HepG2 (cell line): Measurements from ENCODE around the gene MYLK. TPM values are rescaled to one million over a fixed set of nuclear protein-coding genes. Genes with fewer than 3 reads are reported as not detected.

Source experiments
- BRCA1 ChIP-seq: sonication (generic); formaldehyde crosslinking; IDR thresholded peaks from 2 replicates; pipeline ENCODE4 v1.4.0; 2020; ENCODE audit warnings: missing genetic modification reagents
- CENPX ChIP-seq: sonication (generic); formaldehyde crosslinking; IDR thresholded peaks from 2 replicates; pipeline ENCODE4 v1.9.0; 2021; ENCODE audit warnings: mild to moderate bottlenecking, missing genetic modification reagents, moderate library complexity
- CREB1 ChIP-seq, 2 experiments: fragments of 450-650 bp in 1 of 2; IDR thresholded peaks; 2 replicates each; pipeline ENCODE4 v1.6.1; 2016 to 2017; ENCODE audit warnings: control low read depth in 1 of 2, mild to moderate bottlenecking in 1 of 2, missing compliant biosample characterization in 1 of 2, missing genetic modification characterization in 1 of 2
- ESRRA ChIP-seq: sonication (generic); formaldehyde crosslinking; IDR thresholded peaks from 2 replicates; pipeline ENCODE4 v1.5.1; 2020; ENCODE audit warnings: mild to moderate bottlenecking, low read depth, missing genetic modification reagents
- JUN ChIP-seq: sonication (generic); formaldehyde crosslinking; IDR thresholded peaks from 2 replicates; pipeline ENCODE4 v1.4.0; 2020; ENCODE audit warnings: mild to moderate bottlenecking, missing genetic modification reagents
- MBNL3 ChIP-seq: fragments of 250-450 bp; sonication (Bioruptor Pico); conservative IDR thresholded peaks from 2 replicates; pipeline ENCODE4 v1.8.0; 2022; ENCODE audit warnings: mild to moderate bottlenecking, inconsistent platforms
- PAX8 ChIP-seq: sonication (generic); formaldehyde crosslinking; IDR thresholded peaks from 2 replicates; pipeline ENCODE4 v1.8.0; 2022; ENCODE audit warnings: mild to moderate bottlenecking, missing genetic modification reagents, borderline replicate concordance
- SOX5 ChIP-seq: IDR thresholded peaks from 2 replicates; pipeline ENCODE4 v1.6.1; 2016; ENCODE audit warnings: borderline replicate concordance
- SOX6 ChIP-seq, 2 experiments: fragments of 450-650 bp in 1 of 2; sonication (generic) in 1 of 2; formaldehyde crosslinking in 1 of 2; IDR thresholded peaks; 2 replicates each; pipeline versions ENCODE4 v1.4.0 to v1.6.1; 2017 to 2020; ENCODE audit warnings: antibody characterized with exemption in 1 of 2, mild to moderate bottlenecking in 1 of 2, missing genetic modification reagents in 1 of 2
- ZNF530 ChIP-seq: sonication (generic); formaldehyde crosslinking; IDR thresholded peaks from 2 replicates; pipeline ENCODE4 v1.5.0; 2020; ENCODE audit warnings: low read depth, mild to moderate bottlenecking, missing genetic modification reagents
- ZNF720 ChIP-seq: sonication (generic); formaldehyde crosslinking; IDR thresholded peaks from 2 replicates; pipeline ENCODE4 v1.4.0; 2020; ENCODE audit warnings: missing genetic modification reagents
- polyA plus RNA-seq, 8 experiments: library from polyadenylated mRNA; depleted of rRNA in 3 of 8; stranded (reverse) in 7 of 8; unstranded in 1 of 8; fragments of >200 nt; fragmentation: Illumina TruSeq in 4 of 8; extraction: Trizol in 4 of 8; gene quantifications; 2 replicates each; pipeline versions ENCODE4 v1.2.1 to v1.2.3, GENCODE V29; 2011 to 2016; ENCODE audit warnings: low read depth in 4 of 8, missing spikeins in 1 of 8, mixed read lengths in 1 of 8; ENCODE audit not compliant: insufficient read depth in 1 of 8
- total RNA-seq, 5 experiments: library from RNA; depleted of rRNA; stranded (reverse); fragments of >200 nt; fragmentation: Illumina TruSeq; extraction: Trizol; gene quantifications; 2 replicates each; pipeline ENCODE4 v1.2.3, GENCODE V29; 2016; ENCODE audit warnings: low read depth in 1 of 5
- TF ChIP-seq, protein P1 (sequence below): IDR thresholded peaks from 2 replicates; pipeline ENCODE4 v1.6.1; 2016; ENCODE audit warnings: low read depth
- TF ChIP-seq, protein P2 (sequence below): sonication (generic); formaldehyde crosslinking; IDR thresholded peaks from 2 replicates; pipeline ENCODE4 v1.4.0; 2020; ENCODE audit warnings: missing genetic modification reagents
- TF ChIP-seq, protein P3 (sequence below): sonication (generic); formaldehyde crosslinking; IDR thresholded peaks from 2 replicates; pipeline ENCODE4 v1.5.1; 2020; ENCODE audit warnings: mild to moderate bottlenecking, missing genetic modification reagents, borderline replicate concordance
- TF ChIP-seq, protein P4 (sequence below): sonication (generic); formaldehyde crosslinking; IDR thresholded peaks from 2 replicates; pipeline ENCODE4 v1.4.0; 2020; ENCODE audit warnings: low read depth, mild to moderate bottlenecking, missing genetic modification reagents
- TF ChIP-seq, protein P5 (sequence below): sonication (generic); formaldehyde crosslinking; IDR thresholded peaks from 2 replicates; pipeline ENCODE4 v1.4.0; 2020; ENCODE audit warnings: missing genetic modification reagents, mild to moderate bottlenecking, borderline replicate concordance

The MYLK gene
- total and polyA plus RNA-seq, 2 of the 13 experiments (the other 11 are each of a cell fraction or from before 2014, with no cell fraction given) = 10.6 to 34.9 TPM

DNA sequence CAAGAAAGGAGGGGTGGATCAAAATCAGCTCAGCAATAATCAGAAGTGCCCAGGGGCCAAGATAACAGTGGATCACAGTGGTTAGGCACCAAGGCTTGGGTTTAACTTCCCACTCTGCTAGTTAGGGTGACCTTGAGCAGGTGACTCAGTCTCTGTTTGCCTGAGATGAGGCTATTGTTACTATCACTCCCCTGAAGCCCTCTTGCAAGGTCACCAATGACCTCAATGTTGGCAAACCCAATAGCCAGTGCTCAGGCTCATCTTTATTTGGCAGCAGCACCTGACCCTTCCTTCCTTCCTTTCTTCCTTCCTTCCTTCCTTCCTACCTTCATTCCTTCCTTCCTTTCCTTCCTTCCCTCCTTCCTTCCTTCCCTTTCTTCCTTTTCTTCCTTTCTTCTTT lies 196.8 kb downstream of the MYLK start (continued):
- no peak for TF ChIP-seq CENPX (CRISPR knock-in tag)
- TF ChIP-seq, protein P1, sequence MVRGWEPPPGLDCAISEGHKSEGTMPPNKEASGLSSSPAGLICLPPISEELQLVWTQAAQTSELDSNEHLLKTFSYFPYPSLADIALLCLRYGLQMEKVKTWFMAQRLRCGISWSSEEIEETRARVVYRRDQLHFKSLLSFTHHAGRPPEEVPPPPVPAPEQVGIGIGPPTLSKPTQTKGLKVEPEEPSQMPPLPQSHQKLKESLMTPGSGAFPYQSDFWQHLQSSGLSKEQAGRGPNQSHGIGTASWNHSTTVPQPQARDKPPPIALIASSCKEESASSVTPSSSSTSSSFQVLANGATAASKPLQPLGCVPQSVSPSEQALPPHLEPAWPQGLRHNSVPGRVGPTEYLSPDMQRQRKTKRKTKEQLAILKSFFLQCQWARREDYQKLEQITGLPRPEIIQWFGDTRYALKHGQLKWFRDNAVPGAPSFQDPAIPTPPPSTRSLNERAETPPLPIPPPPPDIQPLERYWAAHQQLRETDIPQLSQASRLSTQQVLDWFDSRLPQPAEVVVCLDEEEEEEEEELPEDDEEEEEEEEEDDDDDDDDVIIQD (CRISPR knock-in tag) = no peak
- TF ChIP-seq SOX5 (CRISPR knock-in tag) = peak; percentile 87; the same call in 1 of the 2 replicates
- no peak for TF ChIP-seq CREB1 (IDR thresholded peaks at IDR 0.05)
- TF ChIP-seq CREB1 (CRISPR knock-in tag; IDR thresholded peaks at IDR 0.05) = no peak
- peak; percentile 76 for TF ChIP-seq ESRRA
- no peak for TF ChIP-seq BRCA1 (CRISPR knock-in tag)
- TF ChIP-seq MBNL3 (CRISPR knock-in tag) = no peak
- no peak for TF ChIP-seq PAX8 (CRISPR knock-in tag)
- no peak for TF ChIP-seq ZNF720 (CRISPR knock-in tag)
- TF ChIP-seq, protein P2, sequence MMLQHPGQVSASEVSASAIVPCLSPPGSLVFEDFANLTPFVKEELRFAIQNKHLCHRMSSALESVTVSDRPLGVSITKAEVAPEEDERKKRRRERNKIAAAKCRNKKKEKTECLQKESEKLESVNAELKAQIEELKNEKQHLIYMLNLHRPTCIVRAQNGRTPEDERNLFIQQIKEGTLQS (CRISPR knock-in tag) = peak; percentile 71
- TF ChIP-seq, protein P3, sequence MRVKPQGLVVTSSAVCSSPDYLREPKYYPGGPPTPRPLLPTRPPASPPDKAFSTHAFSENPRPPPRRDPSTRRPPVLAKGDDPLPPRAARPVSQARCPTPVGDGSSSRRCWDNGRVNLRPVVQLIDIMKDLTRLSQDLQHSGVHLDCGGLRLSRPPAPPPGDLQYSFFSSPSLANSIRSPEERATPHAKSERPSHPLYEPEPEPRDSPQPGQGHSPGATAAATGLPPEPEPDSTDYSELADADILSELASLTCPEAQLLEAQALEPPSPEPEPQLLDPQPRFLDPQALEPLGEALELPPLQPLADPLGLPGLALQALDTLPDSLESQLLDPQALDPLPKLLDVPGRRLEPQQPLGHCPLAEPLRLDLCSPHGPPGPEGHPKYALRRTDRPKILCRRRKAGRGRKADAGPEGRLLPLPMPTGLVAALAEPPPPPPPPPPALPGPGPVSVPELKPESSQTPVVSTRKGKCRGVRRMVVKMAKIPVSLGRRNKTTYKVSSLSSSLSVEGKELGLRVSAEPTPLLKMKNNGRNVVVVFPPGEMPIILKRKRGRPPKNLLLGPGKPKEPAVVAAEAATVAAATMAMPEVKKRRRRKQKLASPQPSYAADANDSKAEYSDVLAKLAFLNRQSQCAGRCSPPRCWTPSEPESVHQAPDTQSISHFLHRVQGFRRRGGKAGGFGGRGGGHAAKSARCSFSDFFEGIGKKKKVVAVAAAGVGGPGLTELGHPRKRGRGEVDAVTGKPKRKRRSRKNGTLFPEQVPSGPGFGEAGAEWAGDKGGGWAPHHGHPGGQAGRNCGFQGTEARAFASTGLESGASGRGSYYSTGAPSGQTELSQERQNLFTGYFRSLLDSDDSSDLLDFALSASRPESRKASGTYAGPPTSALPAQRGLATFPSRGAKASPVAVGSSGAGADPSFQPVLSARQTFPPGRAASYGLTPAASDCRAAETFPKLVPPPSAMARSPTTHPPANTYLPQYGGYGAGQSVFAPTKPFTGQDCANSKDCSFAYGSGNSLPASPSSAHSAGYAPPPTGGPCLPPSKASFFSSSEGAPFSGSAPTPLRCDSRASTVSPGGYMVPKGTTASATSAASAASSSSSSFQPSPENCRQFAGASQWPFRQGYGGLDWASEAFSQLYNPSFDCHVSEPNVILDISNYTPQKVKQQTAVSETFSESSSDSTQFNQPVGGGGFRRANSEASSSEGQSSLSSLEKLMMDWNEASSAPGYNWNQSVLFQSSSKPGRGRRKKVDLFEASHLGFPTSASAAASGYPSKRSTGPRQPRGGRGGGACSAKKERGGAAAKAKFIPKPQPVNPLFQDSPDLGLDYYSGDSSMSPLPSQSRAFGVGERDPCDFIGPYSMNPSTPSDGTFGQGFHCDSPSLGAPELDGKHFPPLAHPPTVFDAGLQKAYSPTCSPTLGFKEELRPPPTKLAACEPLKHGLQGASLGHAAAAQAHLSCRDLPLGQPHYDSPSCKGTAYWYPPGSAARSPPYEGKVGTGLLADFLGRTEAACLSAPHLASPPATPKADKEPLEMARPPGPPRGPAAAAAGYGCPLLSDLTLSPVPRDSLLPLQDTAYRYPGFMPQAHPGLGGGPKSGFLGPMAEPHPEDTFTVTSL (CRISPR knock-in tag) = peak; percentile 46; the same call in 1 of the 2 replicates
- TF ChIP-seq, protein P4, sequence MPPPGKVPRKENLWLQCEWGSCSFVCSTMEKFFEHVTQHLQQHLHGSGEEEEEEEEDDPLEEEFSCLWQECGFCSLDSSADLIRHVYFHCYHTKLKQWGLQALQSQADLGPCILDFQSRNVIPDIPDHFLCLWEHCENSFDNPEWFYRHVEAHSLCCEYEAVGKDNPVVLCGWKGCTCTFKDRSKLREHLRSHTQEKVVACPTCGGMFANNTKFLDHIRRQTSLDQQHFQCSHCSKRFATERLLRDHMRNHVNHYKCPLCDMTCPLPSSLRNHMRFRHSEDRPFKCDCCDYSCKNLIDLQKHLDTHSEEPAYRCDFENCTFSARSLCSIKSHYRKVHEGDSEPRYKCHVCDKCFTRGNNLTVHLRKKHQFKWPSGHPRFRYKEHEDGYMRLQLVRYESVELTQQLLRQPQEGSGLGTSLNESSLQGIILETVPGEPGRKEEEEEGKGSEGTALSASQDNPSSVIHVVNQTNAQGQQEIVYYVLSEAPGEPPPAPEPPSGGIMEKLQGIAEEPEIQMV (CRISPR knock-in tag) = no peak
- no peak for TF ChIP-seq SOX6 (IDR thresholded peaks at IDR 0.05)
- peak; percentile 88 for TF ChIP-seq SOX6 (CRISPR knock-in tag; IDR thresholded peaks at IDR 0.05)
- TF ChIP-seq ZNF530 (CRISPR knock-in tag) = no peak
- TF ChIP-seq JUN (CRISPR knock-in tag) = 0 out of 2 replicates have a peak, but pooled peaks have one; percentile 34
- TF ChIP-seq, protein P5, sequence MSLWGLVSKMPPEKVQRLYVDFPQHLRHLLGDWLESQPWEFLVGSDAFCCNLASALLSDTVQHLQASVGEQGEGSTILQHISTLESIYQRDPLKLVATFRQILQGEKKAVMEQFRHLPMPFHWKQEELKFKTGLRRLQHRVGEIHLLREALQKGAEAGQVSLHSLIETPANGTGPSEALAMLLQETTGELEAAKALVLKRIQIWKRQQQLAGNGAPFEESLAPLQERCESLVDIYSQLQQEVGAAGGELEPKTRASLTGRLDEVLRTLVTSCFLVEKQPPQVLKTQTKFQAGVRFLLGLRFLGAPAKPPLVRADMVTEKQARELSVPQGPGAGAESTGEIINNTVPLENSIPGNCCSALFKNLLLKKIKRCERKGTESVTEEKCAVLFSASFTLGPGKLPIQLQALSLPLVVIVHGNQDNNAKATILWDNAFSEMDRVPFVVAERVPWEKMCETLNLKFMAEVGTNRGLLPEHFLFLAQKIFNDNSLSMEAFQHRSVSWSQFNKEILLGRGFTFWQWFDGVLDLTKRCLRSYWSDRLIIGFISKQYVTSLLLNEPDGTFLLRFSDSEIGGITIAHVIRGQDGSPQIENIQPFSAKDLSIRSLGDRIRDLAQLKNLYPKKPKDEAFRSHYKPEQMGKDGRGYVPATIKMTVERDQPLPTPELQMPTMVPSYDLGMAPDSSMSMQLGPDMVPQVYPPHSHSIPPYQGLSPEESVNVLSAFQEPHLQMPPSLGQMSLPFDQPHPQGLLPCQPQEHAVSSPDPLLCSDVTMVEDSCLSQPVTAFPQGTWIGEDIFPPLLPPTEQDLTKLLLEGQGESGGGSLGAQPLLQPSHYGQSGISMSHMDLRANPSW = no peak
